HG02970 (cell line): ENCODE data around the gene MAP3K4.

Source experiments
- ATAC-seq: cut with Tn5 transposase; IDR thresholded peaks from one replicate; pipeline ENCODE4 v1.9.1; 2021; ENCODE audit warnings: mild to moderate bottlenecking, moderate library complexity, moderate number of reproducible peaks; ENCODE audit not compliant: unreplicated experiment, low FRiP score

Gene MAP3K4

GRCh38 chr6:160991406-160992060 lies at the start of gene MAP3K4:
Gene MAP3K4, plus strand, starts transcription at chr6:160991769. Its CDS starts 163 bp downstream, at chr6:160991932.
- ATAC-seq: peak; percentile 83

- no peak for ATAC-seq
Measured at GRCh38 chr6:160943997-160944396, 47.6 kb upstream of the MAP3K4 start.

- no peak for ATAC-seq
Measured at GRCh38 chr6:160945516-160946177, 45.9 kb upstream of the MAP3K4 start.

GRCh38 chr6:160949531-160949930 lies 42.0 kb upstream of the MAP3K4 start:
- ATAC-seq: no peak

- no peak for ATAC-seq
Measured at GRCh38 chr6:160950507-160950906, 41.1 kb upstream of the MAP3K4 start.

- ATAC-seq: no peak
Measured at GRCh38 chr6:160951187-160952030, 40.2 kb upstream of the MAP3K4 start.

GRCh38 chr6:160952633-160953281 lies 38.8 kb upstream of the MAP3K4 start:
- no peak for ATAC-seq

- ATAC-seq: no peak
Measured at GRCh38 chr6:160955508-160956295, 35.9 kb upstream of the MAP3K4 start.

GRCh38 chr6:160956300-160957035 lies 35.1 kb upstream of the MAP3K4 start:
- no peak for ATAC-seq

GRCh38 chr6:160959726-160960435 lies 31.7 kb upstream of the MAP3K4 start:
- no peak for ATAC-seq

GRCh38 chr6:160960839-160961238 lies 30.7 kb upstream of the MAP3K4 start:
- no peak for ATAC-seq

- no peak for ATAC-seq
Measured at GRCh38 chr6:160962835-160963623, 28.5 kb upstream of the MAP3K4 start.

- no peak for ATAC-seq
Measured at GRCh38 chr6:160963651-160964050, 27.9 kb upstream of the MAP3K4 start.

GRCh38 chr6:160965893-160966292 lies 25.7 kb upstream of the MAP3K4 start:
- ATAC-seq: no peak

- ATAC-seq: no peak
Measured at GRCh38 chr6:160966493-160967229, 24.9 kb upstream of the MAP3K4 start.

- ATAC-seq: no peak
Measured at GRCh38 chr6:160967351-160967750, 24.2 kb upstream of the MAP3K4 start.

- no peak for ATAC-seq
Measured at GRCh38 chr6:160967833-160968232, 23.7 kb upstream of the MAP3K4 start.
